Neural cell (in vitro differentiated cells): ENCODE results near the gene URI1. TPM values are rescaled to one million over a fixed set of nuclear protein-coding genes. Genes with fewer than 3 reads are reported as not detected.

Experiments
- H2AFZ ChIP-seq: fragments of 200-600, 300-800 bp; sonication (generic), shearing (Covaris generic); 2 replicates; pipeline ENCODE4 v1.6.0; 2014; ENCODE audit warnings: low read depth, mild to moderate bottlenecking, antibody characterized with exemption, low read length, moderate library complexity
- H3F3A ChIP-seq: fragments of 200-600 bp; shearing (Covaris generic); 2 replicates; pipeline ENCODE4 v1.6.1; 2016; ENCODE audit warnings: mild to moderate bottlenecking, moderate library complexity, mixed read lengths, antibody characterized with exemption, low read length; ENCODE audit not compliant: insufficient read depth, poor library complexity, severe bottlenecking
- H3K27ac ChIP-seq: fragments of 200-600, 300-800 bp; sonication (generic), shearing (Covaris generic); 2 replicates; pipeline ENCODE4 v1.5.1; 2014; ENCODE audit warnings: mild to moderate bottlenecking, low read length, moderate library complexity
- H3K27me3 ChIP-seq: fragments of 300-800, 200-600 bp; sonication (generic), shearing (Covaris generic); 2 replicates; pipeline ENCODE4 v1.6.0; 2014; ENCODE audit warnings: mild to moderate bottlenecking, low read depth, low read length, moderate library complexity; ENCODE audit not compliant: insufficient read depth
- H3K36me3 ChIP-seq: fragments of 300-800, 200-600 bp; sonication (generic), shearing (Covaris generic); 2 replicates; pipeline ENCODE4 v1.5.1; 2014; ENCODE audit warnings: mild to moderate bottlenecking, antibody characterized with exemption, low read length, moderate library complexity; ENCODE audit not compliant: insufficient read depth
- H3K4me2 ChIP-seq: fragments of 300-800, 200-600 bp; sonication (generic), shearing (Covaris generic); 2 replicates; pipeline ENCODE4 v1.6.0; 2014; ENCODE audit warnings: mild to moderate bottlenecking, low read length
- H3K4me3 ChIP-seq: fragments of 300-800, 200-600 bp; sonication (generic), shearing (Covaris generic); 2 replicates; pipeline ENCODE4 v1.5.1; 2014; ENCODE audit warnings: mild to moderate bottlenecking, low read length, moderate library complexity
- H3K79me2 ChIP-seq: fragments of 200-600 bp; shearing (Covaris generic); replicated peaks from 2 replicates; pipeline ENCODE4 v1.6.0; 2014; ENCODE audit warnings: mild to moderate bottlenecking, low read length, moderate library complexity; ENCODE audit not compliant: insufficient read depth
- H3K9ac ChIP-seq: fragments of 300-800, 200-600 bp; sonication (generic), shearing (Covaris generic); 2 replicates; pipeline ENCODE4 v1.6.1; 2016; ENCODE audit warnings: mild to moderate bottlenecking, low read length, mixed read lengths
- H3K9me2 ChIP-seq: fragments of 200-600 bp; shearing (Covaris generic); 2 replicates; pipeline ENCODE4 v1.6.1; 2016; ENCODE audit warnings: mild to moderate bottlenecking, low read length, mixed read lengths; ENCODE audit not compliant: insufficient read depth
- H3K9me3 ChIP-seq: fragments of 200-600, 300-800 bp; sonication (generic), shearing (Covaris generic); 2 replicates; pipeline ENCODE4 v1.6.1; 2016; ENCODE audit warnings: mild to moderate bottlenecking, mixed run types, low read length, moderate library complexity, mixed read lengths
- H4K20me1 ChIP-seq: fragments of 200-600 bp; shearing (Covaris generic); 2 replicates; pipeline ENCODE4 v1.6.1; 2016; ENCODE audit warnings: mild to moderate bottlenecking, mixed run types; ENCODE audit not compliant: insufficient read depth
- CTCF ChIP-seq: fragments of 450-650 bp; IDR thresholded peaks from 2 replicates; pipeline ENCODE4 v1.5.1; 2014; ENCODE audit warnings: antibody characterized with exemption, mild to moderate bottlenecking, moderate library complexity; ENCODE audit not compliant: poor library complexity, severe bottlenecking
- EP300 ChIP-seq: fragments of 450-650 bp; conservative IDR thresholded peaks from 2 replicates; pipeline ENCODE4 v1.6.1; 2014; ENCODE audit warnings: antibody characterized with exemption, mild to moderate bottlenecking, moderate library complexity; ENCODE audit not compliant: poor library complexity, severe bottlenecking
- EZH2 ChIP-seq: fragments of 200-600, 300-800 bp; shearing (Covaris generic), sonication (generic); IDR thresholded peaks from 2 replicates; pipeline ENCODE4 v1.6.1; 2014; ENCODE audit warnings: antibody characterized with exemption, low read length, borderline replicate concordance, mild to moderate bottlenecking; ENCODE audit not compliant: insufficient read depth, poor library complexity, severe bottlenecking
- MXI1 ChIP-seq: fragments of 450-650 bp; conservative IDR thresholded peaks from 2 replicates; pipeline ENCODE4 v1.6.1; 2014; ENCODE audit warnings: antibody characterized with exemption, mild to moderate bottlenecking; ENCODE audit not compliant: poor library complexity, severe bottlenecking
- POLR2AphosphoS5 ChIP-seq: IDR thresholded peaks from 2 replicates; pipeline ENCODE4 v1.6.1; 2012
- RAD21 ChIP-seq: fragments of 450-650 bp; conservative IDR thresholded peaks from 2 replicates; pipeline ENCODE4 v1.6.1; 2014; ENCODE audit warnings: antibody characterized with exemption, mild to moderate bottlenecking, moderate library complexity
- REST ChIP-seq: IDR thresholded peaks from 2 replicates; pipeline ENCODE4 v1.6.1; 2012; ENCODE audit warnings: borderline replicate concordance
- SMC3 ChIP-seq: fragments of 450-650 bp; conservative IDR thresholded peaks from 2 replicates; pipeline ENCODE4 v1.6.1; 2014; ENCODE audit warnings: antibody characterized with exemption, mild to moderate bottlenecking, moderate library complexity; ENCODE audit not compliant: poor library complexity
- TAF1 ChIP-seq: IDR thresholded peaks from 2 replicates; pipeline ENCODE4 v1.6.1; 2012; ENCODE audit warnings: low read depth
- polyA plus RNA-seq: library from polyadenylated mRNA; depleted of rRNA; stranded (reverse); fragments of >200 nt; gene quantifications from 2 replicates; pipeline ENCODE4 v1.2.3, GENCODE V29; 2014

Gene URI1
- polyA plus RNA-seq, 1 donor from 2014 or later, result 55.4 TPM

GRCh38 chr19:29971648-29972047, 29.6 kb downstream of the URI1 start:
- Histone ChIP-seq H3K27me3 (no peaks in the 10 kb centered on the region), H3K36me3 (no peaks in the 10 kb centered on the region), H3F3A (no peaks in the 10 kb centered on the region), H3K9me3 (no peaks in the 10 kb centered on the region), H3K4me2 (no peak overlapping the region), H3K9ac (no peak overlapping the region), H4K20me1 (no peaks in the 10 kb centered on the region), H3K4me3 (no peak overlapping the region), H3K9me2 (no peaks in the 10 kb centered on the region), H2AFZ (no peak overlapping the region), H3K27ac (no peak overlapping the region), H3K79me2 (peaks cover 39% of the 10 kb centered on the region)
- no peak for TF ChIP-seq REST
- no peak for TF ChIP-seq MXI1
- TF ChIP-seq TAF1, result no peak
- no peak for TF ChIP-seq CTCF
- no peak for TF ChIP-seq EP300
- no peak for TF ChIP-seq RAD21
- TF ChIP-seq POLR2AphosphoS5, result no peak
- no peak for TF ChIP-seq SMC3
- TF ChIP-seq EZH2, result no peak

GRCh38 chr19:29974701-29975100, 32.7 kb downstream of the URI1 start:
- H2AFZ ChIP-seq, result no peak overlapping the region
- TF ChIP-seq POLR2AphosphoS5 (no peak), MXI1 (no peak), TAF1 (no peak), SMC3 (no peak), REST (no peak), RAD21 (no peak), CTCF (no peak), EZH2 (no peak), EP300 (no peak)
- no peaks in the 10 kb centered on the region for H3K9me2 ChIP-seq
- H4K20me1 ChIP-seq, result no peaks in the 10 kb centered on the region
- no peaks in the 10 kb centered on the region for H3K9me3 ChIP-seq
- H3K27ac ChIP-seq, result no peak overlapping the region
- H3K4me3 ChIP-seq, result no peak overlapping the region
- H3K36me3 ChIP-seq, result no peaks in the 10 kb centered on the region
- H3K27me3 ChIP-seq, result no peaks in the 10 kb centered on the region
- no peaks in the 10 kb centered on the region for H3F3A ChIP-seq
- no peak overlapping the region for H3K4me2 ChIP-seq
- H3K79me2 ChIP-seq, result peaks cover 38% of the 10 kb centered on the region
- no peak overlapping the region for H3K9ac ChIP-seq
